ENCODE measurements around the gene CDHR3.
"Not testable (repeated sequence)": the region's sequence is repeated elsewhere in the genome, so short reads cannot be mapped to it uniquely, and the experiment has no call there.

GRCh38 chr7:106007796-106008195, 44.7 kb downstream of the CDHR3 start:
- not testable (repeated sequence) for TF ChIP-seq CTCF (IDR thresholded peaks at IDR 0.05; ENCODE audit: insufficient read depth, low read depth, low read length); EZH2 (IDR thresholded peaks at IDR 0.05; ENCODE audit: insufficient read depth, low read length)
